Measurements from ENCODE around the gene IRF7.

DNA sequence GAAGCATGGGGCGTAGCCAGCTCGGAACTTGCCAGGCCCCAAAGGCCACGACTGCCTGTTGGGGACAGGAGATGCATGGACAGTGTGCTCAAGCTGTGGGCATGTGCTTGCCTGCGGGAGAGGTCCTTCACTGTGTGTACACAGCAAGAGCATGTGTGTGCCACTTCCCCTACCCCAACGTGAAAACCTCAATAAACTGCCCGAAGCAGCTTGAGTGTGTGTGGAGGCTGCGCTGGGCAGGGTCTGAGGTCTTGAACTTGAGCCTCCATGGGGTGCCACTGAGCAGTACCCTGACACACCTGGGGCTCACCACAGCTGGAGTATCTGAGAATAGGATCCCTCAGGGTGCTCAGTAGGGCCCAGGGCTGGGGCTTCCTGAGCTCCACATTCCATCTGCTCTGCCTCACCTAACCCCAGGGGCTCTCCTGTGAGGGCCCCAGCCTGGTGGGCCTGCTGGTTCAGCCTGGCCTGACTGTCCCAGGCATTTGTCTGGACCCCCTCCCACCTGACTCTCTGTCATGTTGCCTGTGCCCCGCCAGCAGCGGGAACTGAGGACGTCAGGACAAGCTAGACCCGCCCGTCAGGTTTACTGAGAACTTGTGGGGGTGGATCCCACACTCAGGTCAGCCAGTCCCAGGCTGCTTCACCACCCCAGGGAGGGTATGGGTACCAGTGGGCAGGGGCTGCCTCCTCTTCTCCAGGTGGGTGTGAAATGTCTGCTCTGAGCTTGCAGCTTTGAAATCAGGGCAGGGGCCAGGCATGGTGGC is 51.8 kb downstream of the IRF7 start:
- TF ChIP-seq, protein P1, sequence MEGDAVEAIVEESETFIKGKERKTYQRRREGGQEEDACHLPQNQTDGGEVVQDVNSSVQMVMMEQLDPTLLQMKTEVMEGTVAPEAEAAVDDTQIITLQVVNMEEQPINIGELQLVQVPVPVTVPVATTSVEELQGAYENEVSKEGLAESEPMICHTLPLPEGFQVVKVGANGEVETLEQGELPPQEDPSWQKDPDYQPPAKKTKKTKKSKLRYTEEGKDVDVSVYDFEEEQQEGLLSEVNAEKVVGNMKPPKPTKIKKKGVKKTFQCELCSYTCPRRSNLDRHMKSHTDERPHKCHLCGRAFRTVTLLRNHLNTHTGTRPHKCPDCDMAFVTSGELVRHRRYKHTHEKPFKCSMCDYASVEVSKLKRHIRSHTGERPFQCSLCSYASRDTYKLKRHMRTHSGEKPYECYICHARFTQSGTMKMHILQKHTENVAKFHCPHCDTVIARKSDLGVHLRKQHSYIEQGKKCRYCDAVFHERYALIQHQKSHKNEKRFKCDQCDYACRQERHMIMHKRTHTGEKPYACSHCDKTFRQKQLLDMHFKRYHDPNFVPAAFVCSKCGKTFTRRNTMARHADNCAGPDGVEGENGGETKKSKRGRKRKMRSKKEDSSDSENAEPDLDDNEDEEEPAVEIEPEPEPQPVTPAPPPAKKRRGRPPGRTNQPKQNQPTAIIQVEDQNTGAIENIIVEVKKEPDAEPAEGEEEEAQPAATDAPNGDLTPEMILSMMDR (IDR thresholded peaks at IDR 0.05): no peak
- TF ChIP-seq POLR2A (IDR thresholded peaks at IDR 0.05): no peak

All from lower leg skin (tissue), 3 donors.